CD4-positive, alpha-beta T cell treated with Interleukin-6 for 4 hours (primary cell): Measurements from ENCODE around the gene ZMIZ1.

ENCODE experiments used
- DNase-seq: peaks from one replicate; pipeline ENCODE4 v3.0.0-alpha.2; 2020; ENCODE audit warnings: mixed read lengths

The ZMIZ1 gene

GRCh38 chr10:79101560-79102497 lies 33.1 kb downstream of the ZMIZ1 start:
- DNase-seq: no peak

GRCh38 chr10:79102498-79102874 lies 33.7 kb downstream of the ZMIZ1 start:
- no peak for DNase-seq

- DNase-seq: no peak
Measured at GRCh38 chr10:79103129-79103528, 34.4 kb downstream of the ZMIZ1 start.

- DNase-seq: no peak
Measured at GRCh38 chr10:79103585-79103984, 34.8 kb downstream of the ZMIZ1 start.

- no peak for DNase-seq
Measured at GRCh38 chr10:79105150-79105739, 36.5 kb downstream of the ZMIZ1 start.

- no peak for DNase-seq
Measured at GRCh38 chr10:79105818-79106217, 37.1 kb downstream of the ZMIZ1 start.

GRCh38 chr10:79106256-79107050 lies 37.7 kb downstream of the ZMIZ1 start:
- DNase-seq: no peak

GRCh38 chr10:79107736-79108264 lies 39.0 kb downstream of the ZMIZ1 start:
- no peak for DNase-seq

GRCh38 chr10:79108728-79109127 lies 40.0 kb downstream of the ZMIZ1 start:
- DNase-seq: no peak

GRCh38 chr10:79111427-79111826 lies 42.7 kb downstream of the ZMIZ1 start:
- DNase-seq: no peak

- no peak for DNase-seq
Measured at GRCh38 chr10:79111846-79112614, 43.3 kb downstream of the ZMIZ1 start.

GRCh38 chr10:79112881-79113431 lies 44.2 kb downstream of the ZMIZ1 start:
- DNase-seq: no peak

- no peak for DNase-seq
Measured at GRCh38 chr10:79113827-79114226, 45.1 kb downstream of the ZMIZ1 start.

- no peak for DNase-seq
Measured at GRCh38 chr10:79115302-79115701, 46.5 kb downstream of the ZMIZ1 start.

GRCh38 chr10:79116368-79116767 lies 47.6 kb downstream of the ZMIZ1 start:
- no peak for DNase-seq

- no peak for DNase-seq
Measured at GRCh38 chr10:79116801-79117723, 48.3 kb downstream of the ZMIZ1 start.

GRCh38 chr10:79118286-79119202 lies 49.8 kb downstream of the ZMIZ1 start:
- DNase-seq: no peak

- no peak for DNase-seq
Measured at GRCh38 chr10:79119306-79119705, 50.5 kb downstream of the ZMIZ1 start.

GRCh38 chr10:79123547-79123963 lies 54.8 kb downstream of the ZMIZ1 start:
- DNase-seq: no peak

- no peak for DNase-seq
Measured at GRCh38 chr10:79124066-79124465, 55.3 kb downstream of the ZMIZ1 start.
